PC-9 (cell line): ENCODE results near the gene NOL6.

Source experiments
- CTCF ChIP-seq: fragments of 200-600 bp; sonication (generic); conservative IDR thresholded peaks from 2 replicates; pipeline ENCODE4 v1.6.1; 2017; ENCODE audit warnings: mixed run types, antibody characterized with exemption, mild to moderate bottlenecking, moderate library complexity
- EZH2 ChIP-seq: fragments of 200-600 bp; sonication (generic); IDR thresholded peaks from 2 replicates; pipeline ENCODE4 v1.8.0; 2017; ENCODE audit warnings: antibody characterized with exemption, low read depth

- TF ChIP-seq EZH2 (no peak), CTCF (no peak)
These were observed 12.2 kb downstream of the NOL6 start for GRCh38 chr9:33461492-33461891.
